Panc1 (cell line): ENCODE results near the gene C4orf50. TPM values are rescaled to one million over a fixed set of nuclear protein-coding genes. Genes with fewer than 3 reads are reported as not detected.

ENCODE experiments used
- ATAC-seq: fragments of 200-7000 bp; cut with Tn5 transposase; 2 replicates; pipeline ENCODE4 v1.9.1; 2020; ENCODE audit warnings: mild to moderate bottlenecking, moderate library complexity
- BruUV-seq: library from RNA; stranded (reverse); fragments of 400-500 nt; replicated peaks from 2 replicates; lab custom pipeline; 2021; lab: Mats Ljungman, UMichigan
- CTCF ChIA-PET: fragments of 300-600 bp; sonication (Branson Sonifier 250); formaldehyde crosslinking; loops from one replicate; lab custom pipeline; 2022; ENCODE audit warnings: antibody characterized with exemption; lab: Charles Lee
- POLR2A ChIA-PET: fragments of 300-600 bp; sonication (Branson Sonifier 250); formaldehyde crosslinking; loops from one replicate; lab custom pipeline; 2022; ENCODE audit warnings: antibody characterized with exemption; lab: Charles Lee
- DNase-seq: peaks from one replicate; pipeline ENCODE4 v3.0.0-alpha.2; 2010; ENCODE audit warnings: low read depth, low spot score
- H3K27ac ChIP-seq: 2 replicates; pipeline ENCODE4 v1.5.1; 2011; ENCODE audit warnings: mild to moderate bottlenecking, low read length, inconsistent platforms
- H3K27me3 ChIP-seq: fragments of 200-500 bp; sonication (Bioruptor generic); 2 replicates; pipeline ENCODE4 v1.6.0; 2014; ENCODE audit warnings: low read length, inconsistent platforms; ENCODE audit not compliant: control insufficient read depth, insufficient read depth
- H3K36me3 ChIP-seq: fragments of 200-500 bp; sonication (Bioruptor generic); 2 replicates; pipeline ENCODE4 v1.5.1; 2014; ENCODE audit warnings: inconsistent platforms, mild to moderate bottlenecking, low read length, moderate library complexity; ENCODE audit not compliant: control insufficient read depth, insufficient read depth
- H3K4me1 ChIP-seq: 2 replicates; pipeline ENCODE4 v1.5.1; 2011; ENCODE audit warnings: inconsistent platforms, mild to moderate bottlenecking, low read length, moderate library complexity; ENCODE audit not compliant: control insufficient read depth, insufficient read depth
- H3K4me3 ChIP-seq, 2 experiments: 2 replicates each; pipeline ENCODE4 v1.5.1; 2011 to 2012; ENCODE audit warnings: low read depth in 2 of 2, low read length in 2 of 2, mild to moderate bottlenecking in 2 of 2, inconsistent platforms in 1 of 2, moderate library complexity in 1 of 2
- H3K9me3 ChIP-seq: fragments of 200-500 bp; sonication (Bioruptor generic); 2 replicates; pipeline ENCODE4 v1.5.1; 2014; ENCODE audit warnings: low read depth, mild to moderate bottlenecking, inconsistent platforms, low read length, moderate library complexity; ENCODE audit not compliant: control insufficient read depth, insufficient read depth
- CTCF ChIP-seq: fragments of 450-650 bp; IDR thresholded peaks from 2 replicates; pipeline ENCODE4 v1.5.1; 2017; ENCODE audit warnings: mild to moderate bottlenecking
- POLR2AphosphoS5 ChIP-seq: IDR thresholded peaks from 2 replicates; pipeline ENCODE4 v1.6.1; 2012; ENCODE audit warnings: mild to moderate bottlenecking, low read depth, low read length, moderate library complexity
- REST ChIP-seq, 2 experiments: IDR thresholded peaks; 2 replicates each; pipeline ENCODE4 v1.6.1; 2011 to 2012; ENCODE audit warnings: low read depth in 2 of 2, control low read depth in 1 of 2, low read length in 1 of 2, mild to moderate bottlenecking in 1 of 2, moderate library complexity in 1 of 2; ENCODE audit not compliant: insufficient read depth in 1 of 2
- SIN3A ChIP-seq: IDR thresholded peaks from 2 replicates; pipeline ENCODE4 v1.6.1; 2012; ENCODE audit warnings: low read depth, mild to moderate bottlenecking, low read length, moderate library complexity, borderline replicate concordance; ENCODE audit not compliant: insufficient read depth
- TCF7L2 ChIP-seq: IDR thresholded peaks from 2 replicates; pipeline ENCODE4 v1.6.1; 2011; ENCODE audit warnings: mild to moderate bottlenecking, low read depth, low read length, inconsistent platforms
- in situ Hi-C: cut with HindIII; loops from 2 replicates; pipeline ENCODE4 v1.10.0; 2016; ENCODE audit warnings: low sequenced_read_pairs, low pct_unique_long_range_greater_than_20kb
- intact Hi-C: fragments of 100-400 bp; cut with micrococcal nuclease; formaldehyde crosslinking; loops from one replicate; pipeline ENCODE4 v1.10.0; 2022; ENCODE audit not compliant: unreplicated experiment
- total RNA-seq: library from RNA; stranded (reverse); gene quantifications from one replicate; pipeline ENCODE4 v1.2.1, GENCODE V29; 2021; ENCODE audit not compliant: unreplicated experiment

The C4orf50 gene
- total RNA-seq, 1 experiment from 2014 or later, result under 0.01 TPM

- POLR2A ChIA-PET, result no interaction called here
- H3K4me1 ChIP-seq, result no peaks in the 10 kb centered on the region; the same call in 1 of the 2 replicates
- no peaks in the 10 kb centered on the region for H3K9me3 ChIP-seq
- TF ChIP-seq REST (IDR thresholded peaks at IDR 0.05; ENCODE audit: insufficient read depth in 1 of 2, low read depth in 2 of 2, low read length in 1 of 2) (no peak), POLR2AphosphoS5 (no peak), TCF7L2 (no peak), SIN3A (no peak), CTCF (no peak)
- DNase-seq (no peak), ATAC-seq (no peak)
- in situ Hi-C loops (no loop called here), intact Hi-C loops (no loop called here)
- CTCF ChIA-PET, result interaction anchor here (0.7 kb wide), 1 partner anchor 376 kb away, joined by 3 read pairs; no protein-coding TSS in a partner anchor
- H3K4me3 ChIP-seq, result no peak overlapping the region
- no peaks in the 10 kb centered on the region; the same call in 1 of the 2 replicates for H3K27me3 ChIP-seq
- no peak overlapping the region for H3K27ac ChIP-seq
- BruUV-seq, result no TSS peak
- H3K36me3 ChIP-seq, result no peaks in the 10 kb centered on the region
Observed at GRCh38 chr4:5955856-5956255, 62.4 kb downstream of the C4orf50 start.

GRCh38 chr4:5955201-5955821 lies 62.9 kb downstream of the C4orf50 start:
- ChIA-PET CTCF (interaction anchor here (0.6 kb wide), 1 partner anchor 10 kb away, joined by 3 read pairs; no protein-coding TSS in a partner anchor), POLR2A (interaction anchor here (0.6 kb wide), 1 partner anchor 1363 kb away, joined by 3 read pairs; no protein-coding TSS in a partner anchor)
- TF ChIP-seq CTCF, result no peak
- TF ChIP-seq REST (IDR thresholded peaks at IDR 0.05; ENCODE audit: insufficient read depth in 1 of 2, low read depth in 2 of 2, low read length in 1 of 2), result no peak
- no peak for TF ChIP-seq POLR2AphosphoS5
- TF ChIP-seq SIN3A, result no peak
- TF ChIP-seq TCF7L2, result no peak
- in situ Hi-C loops, result no loop called here
- no peaks in the 10 kb centered on the region; the same call in 1 of the 2 replicates for H3K4me1 ChIP-seq
- no peak for DNase-seq
- H3K27me3 ChIP-seq, result no peaks in the 10 kb centered on the region; the same call in 1 of the 2 replicates
- H3K9me3 ChIP-seq, result no peaks in the 10 kb centered on the region
- intact Hi-C loops, result no loop called here
- ATAC-seq, result no peak
- H3K4me3 ChIP-seq, result no peak overlapping the region
- no peak overlapping the region for H3K27ac ChIP-seq
- H3K36me3 ChIP-seq, result no peaks in the 10 kb centered on the region
- BruUV-seq, result no TSS peak
